Lung (tissue), 12 donors: ENCODE measurements around the gene TOR4A. TPM values are rescaled to one million over a fixed set of nuclear protein-coding genes. Genes with fewer than 3 reads are reported as not detected.

Experiments used
- ATAC-seq: fragments of 200-7000 bp; cut with Tn5 transposase; one replicate; pipeline ENCODE4 v1.9.1; 2020; ENCODE audit warnings: moderate number of reproducible peaks; ENCODE audit not compliant: insufficient read depth, low FRiP score
- DNase-seq, 3 donors: peaks; one replicate each; pipeline ENCODE4 v3.0.0-alpha.2; 2013 to 2017
- H3K27ac ChIP-seq, 2 donors: one replicate each; pipeline ENCODE4 v1.5.1; 2013; ENCODE audit warnings: mild to moderate bottlenecking in 2 of 2, moderate library complexity in 2 of 2, control low read depth in 1 of 2, inconsistent platforms in 1 of 2, low read depth in 1 of 2, low read length in 1 of 2
- H3K27me3 ChIP-seq, 3 donors: one replicate each; pipeline ENCODE4 v1.5.1; 2013; ENCODE audit warnings: low read length in 2 of 3; ENCODE audit not compliant: control insufficient read depth in 3 of 3, insufficient read depth in 3 of 3
- H3K36me3 ChIP-seq, 4 donors: one replicate each; pipeline ENCODE4 v1.5.1; 2013; ENCODE audit warnings: low read length in 4 of 4, mild to moderate bottlenecking in 1 of 4, moderate library complexity in 1 of 4; ENCODE audit not compliant: control insufficient read depth in 4 of 4, insufficient read depth in 4 of 4
- H3K4me1 ChIP-seq, 5 donors: one replicate each; pipeline ENCODE4 v1.5.1; 2013; ENCODE audit warnings: low read length in 5 of 5, mild to moderate bottlenecking in 2 of 5, moderate library complexity in 1 of 5; ENCODE audit not compliant: control insufficient read depth in 5 of 5, insufficient read depth in 5 of 5
- H3K4me3 ChIP-seq: one replicate; pipeline ENCODE4 v1.5.1; 2013; ENCODE audit warnings: mild to moderate bottlenecking, control low read depth, moderate library complexity
- H3K9ac ChIP-seq, 2 donors: one replicate each; pipeline ENCODE4 v1.5.1; 2013; ENCODE audit warnings: low read length in 2 of 2, control low read depth in 1 of 2; ENCODE audit not compliant: insufficient read depth in 1 of 2
- H3K9me3 ChIP-seq, 4 donors: one replicate each; pipeline ENCODE4 v1.5.1; 2013; ENCODE audit warnings: low read length in 3 of 4, mild to moderate bottlenecking in 1 of 4, moderate library complexity in 1 of 4; ENCODE audit not compliant: control insufficient read depth in 4 of 4, insufficient read depth in 3 of 4
- CTCF ChIP-seq: IDR thresholded peaks from 2 replicates; pipeline ENCODE4 v1.5.1; 2012; ENCODE audit warnings: mild to moderate bottlenecking; ENCODE audit errors: control extremely low read depth, extremely low read depth
- WGBS, 2 donors: extraction: QIAGEN DNeasy Blood & Tissue Kit; methylation state at CpG; one replicate each; pipeline ENCODE4 v1.1.7; 2013; 5-methylcytosine and 5-hydroxymethylcytosine counted together
- polyA plus RNA-seq, 2 donors: library from polyadenylated mRNA; stranded (reverse); fragments of 200-250 nt; gene quantifications; one replicate each; pipeline ENCODE4 v1.2.1, GENCODE V29; 2013
- total RNA-seq, 2 donors: library from RNA; depleted of rRNA in 1 of 2; stranded (reverse); fragments of >200 nt in 1 of 2; gene quantifications; one replicate each; pipeline ENCODE4 v1.2.1, GENCODE V29; 2014 to 2021
- donor health status: control.
- donor health status: control.
- donor health status: Bipolar disorder and iron deficiency.
- donor health status: healthy.
- donor health status: DM: yes; HTN: yes; CAD: no.

TOR4A gene
- total and polyA plus RNA-seq, 4 donors: 9.6 to 42.5 (median 20.7) TPM

GRCh38 chr9:137315581-137316011 lies 38.1 kb downstream of the TOR4A start:
- no peak for TF ChIP-seq CTCF
- H3K27ac ChIP-seq: peak overlapping the region in 1 of 2 donors; percentile 13
- DNase-seq (no peak), ATAC-seq (no peak)
- H3K9ac ChIP-seq: no peak overlapping the region
- H3K9me3 ChIP-seq: no peaks in the 10 kb centered on the region
- H3K4me3 ChIP-seq: no peak overlapping the region
- WGBS, 2 donors: 26 to 28% methylated on average over 18 of the region's 18 CpGs
- no peaks in the 10 kb centered on the region for H3K36me3 ChIP-seq
- no peaks in the 10 kb centered on the region for H3K27me3 ChIP-seq
- H3K4me1 ChIP-seq: peaks cover 0 to 21% (median 19%) of the 10 kb centered on the region in 5 donors

GRCh38 chr9:137316012-137316981 lies 38.8 kb downstream of the TOR4A start:
- no peak for ATAC-seq

GRCh38 chr9:137317021-137317717 lies 39.6 kb downstream of the TOR4A start:
- H3K9ac ChIP-seq: no peak overlapping the region

More at GRCh38 chr9:137316012-137316981, 38.8 kb downstream of the TOR4A start:
- Histone ChIP-seq H3K4me3 (no peak overlapping the region), H3K4me1 (peaks cover 0 to 27% (median 19%) of the 10 kb centered on the region in 5 donors), H3K9me3 (no peaks in the 10 kb centered on the region), H3K36me3 (no peaks in the 10 kb centered on the region), H3K27me3 (no peaks in the 10 kb centered on the region), H3K27ac (no peak overlapping the region), H3K9ac (no peak overlapping the region)
- 3 to 6% methylated on average over 57 to 78 of the region's 83 CpGs for WGBS, 2 donors
- DNase-seq: peak in 2 of 3 donors; percentile 55 to 74
- no peak for TF ChIP-seq CTCF

More at GRCh38 chr9:137317021-137317717, 39.6 kb downstream of the TOR4A start:
- Histone ChIP-seq H3K27ac (peak overlapping the region in 1 of 2 donors; percentile 8), H3K4me3 (no peak overlapping the region), H3K9me3 (no peaks in the 10 kb centered on the region), H3K4me1 (peaks cover 0 to 27% (median 19%) of the 10 kb centered on the region in 5 donors), H3K27me3 (no peaks in the 10 kb centered on the region), H3K36me3 (no peaks in the 10 kb centered on the region)
- WGBS, 2 donors: 91 to 96% methylated on average over 19 of the region's 19 CpGs
- TF ChIP-seq CTCF: no peak
- ATAC-seq (no peak), DNase-seq (no peak)
